Panc1 (cell line): ENCODE data around the gene THEM4.

Experiments
- TF ChIP-seq, protein P1 (sequence below): fragments of 450-650 bp; IDR thresholded peaks from 2 replicates; pipeline ENCODE4 v1.5.1; 2017; ENCODE audit warnings: mild to moderate bottlenecking
- TF ChIP-seq, protein P2 (sequence below), 2 experiments: IDR thresholded peaks; 2 replicates each; pipeline ENCODE4 v1.6.1; 2011 to 2012; ENCODE audit warnings: low read depth in 2 of 2, control low read depth in 1 of 2, low read length in 1 of 2, mild to moderate bottlenecking in 1 of 2, moderate library complexity in 1 of 2; ENCODE audit not compliant: insufficient read depth in 1 of 2

DNA sequence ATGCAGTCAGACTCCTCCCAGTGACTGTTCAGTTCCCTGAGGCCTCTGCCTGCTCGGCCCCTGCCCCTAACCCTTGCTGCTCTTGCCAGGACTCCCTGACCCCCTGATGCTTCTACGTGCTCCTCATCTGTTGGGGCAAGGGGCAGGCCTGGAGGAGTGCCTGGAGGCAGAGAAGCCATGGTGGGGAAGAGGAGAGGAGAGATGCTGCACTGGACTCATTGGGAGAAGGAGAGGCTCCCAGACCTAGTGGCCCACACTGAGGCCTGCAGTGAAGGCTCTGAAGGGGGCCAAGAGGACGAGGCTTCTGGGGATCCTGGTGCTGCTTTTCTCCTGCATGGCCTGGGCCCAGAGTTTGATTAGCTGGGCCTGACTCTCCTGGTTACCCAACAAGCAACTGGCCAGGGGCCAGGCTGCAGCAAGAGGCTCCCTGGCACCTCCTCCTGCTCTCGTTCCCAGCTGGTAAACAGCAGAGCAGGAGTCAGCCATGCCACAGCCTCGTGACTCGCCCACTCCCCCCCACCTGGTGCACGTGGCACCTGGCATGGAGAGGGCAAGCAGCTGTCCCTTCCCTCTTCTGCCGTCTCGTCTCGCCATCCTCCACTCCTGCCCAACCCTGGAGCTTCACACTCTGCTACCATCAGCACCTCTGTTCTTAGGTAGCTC lies 76.9 kb downstream of the THEM4 start:
- TF ChIP-seq, protein P1, sequence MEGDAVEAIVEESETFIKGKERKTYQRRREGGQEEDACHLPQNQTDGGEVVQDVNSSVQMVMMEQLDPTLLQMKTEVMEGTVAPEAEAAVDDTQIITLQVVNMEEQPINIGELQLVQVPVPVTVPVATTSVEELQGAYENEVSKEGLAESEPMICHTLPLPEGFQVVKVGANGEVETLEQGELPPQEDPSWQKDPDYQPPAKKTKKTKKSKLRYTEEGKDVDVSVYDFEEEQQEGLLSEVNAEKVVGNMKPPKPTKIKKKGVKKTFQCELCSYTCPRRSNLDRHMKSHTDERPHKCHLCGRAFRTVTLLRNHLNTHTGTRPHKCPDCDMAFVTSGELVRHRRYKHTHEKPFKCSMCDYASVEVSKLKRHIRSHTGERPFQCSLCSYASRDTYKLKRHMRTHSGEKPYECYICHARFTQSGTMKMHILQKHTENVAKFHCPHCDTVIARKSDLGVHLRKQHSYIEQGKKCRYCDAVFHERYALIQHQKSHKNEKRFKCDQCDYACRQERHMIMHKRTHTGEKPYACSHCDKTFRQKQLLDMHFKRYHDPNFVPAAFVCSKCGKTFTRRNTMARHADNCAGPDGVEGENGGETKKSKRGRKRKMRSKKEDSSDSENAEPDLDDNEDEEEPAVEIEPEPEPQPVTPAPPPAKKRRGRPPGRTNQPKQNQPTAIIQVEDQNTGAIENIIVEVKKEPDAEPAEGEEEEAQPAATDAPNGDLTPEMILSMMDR, result no peak
- TF ChIP-seq, protein P2, sequence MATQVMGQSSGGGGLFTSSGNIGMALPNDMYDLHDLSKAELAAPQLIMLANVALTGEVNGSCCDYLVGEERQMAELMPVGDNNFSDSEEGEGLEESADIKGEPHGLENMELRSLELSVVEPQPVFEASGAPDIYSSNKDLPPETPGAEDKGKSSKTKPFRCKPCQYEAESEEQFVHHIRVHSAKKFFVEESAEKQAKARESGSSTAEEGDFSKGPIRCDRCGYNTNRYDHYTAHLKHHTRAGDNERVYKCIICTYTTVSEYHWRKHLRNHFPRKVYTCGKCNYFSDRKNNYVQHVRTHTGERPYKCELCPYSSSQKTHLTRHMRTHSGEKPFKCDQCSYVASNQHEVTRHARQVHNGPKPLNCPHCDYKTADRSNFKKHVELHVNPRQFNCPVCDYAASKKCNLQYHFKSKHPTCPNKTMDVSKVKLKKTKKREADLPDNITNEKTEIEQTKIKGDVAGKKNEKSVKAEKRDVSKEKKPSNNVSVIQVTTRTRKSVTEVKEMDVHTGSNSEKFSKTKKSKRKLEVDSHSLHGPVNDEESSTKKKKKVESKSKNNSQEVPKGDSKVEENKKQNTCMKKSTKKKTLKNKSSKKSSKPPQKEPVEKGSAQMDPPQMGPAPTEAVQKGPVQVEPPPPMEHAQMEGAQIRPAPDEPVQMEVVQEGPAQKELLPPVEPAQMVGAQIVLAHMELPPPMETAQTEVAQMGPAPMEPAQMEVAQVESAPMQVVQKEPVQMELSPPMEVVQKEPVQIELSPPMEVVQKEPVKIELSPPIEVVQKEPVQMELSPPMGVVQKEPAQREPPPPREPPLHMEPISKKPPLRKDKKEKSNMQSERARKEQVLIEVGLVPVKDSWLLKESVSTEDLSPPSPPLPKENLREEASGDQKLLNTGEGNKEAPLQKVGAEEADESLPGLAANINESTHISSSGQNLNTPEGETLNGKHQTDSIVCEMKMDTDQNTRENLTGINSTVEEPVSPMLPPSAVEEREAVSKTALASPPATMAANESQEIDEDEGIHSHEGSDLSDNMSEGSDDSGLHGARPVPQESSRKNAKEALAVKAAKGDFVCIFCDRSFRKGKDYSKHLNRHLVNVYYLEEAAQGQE (IDR thresholded peaks at IDR 0.05; ENCODE audit: insufficient read depth in 1 of 2, low read depth in 2 of 2, low read length in 1 of 2), result no peak
